HG03571 (cell line): ENCODE data around the gene SLC39A11.
"Not testable (repeated sequence)": the region's sequence is repeated elsewhere in the genome, so short reads cannot be mapped to it uniquely, and the experiment has no call there.

ENCODE experiments used
- ATAC-seq: cut with Tn5 transposase; IDR thresholded peaks from one replicate; pipeline ENCODE4 v1.9.1; 2021; ENCODE audit not compliant: unreplicated experiment

Gene SLC39A11

DNA sequence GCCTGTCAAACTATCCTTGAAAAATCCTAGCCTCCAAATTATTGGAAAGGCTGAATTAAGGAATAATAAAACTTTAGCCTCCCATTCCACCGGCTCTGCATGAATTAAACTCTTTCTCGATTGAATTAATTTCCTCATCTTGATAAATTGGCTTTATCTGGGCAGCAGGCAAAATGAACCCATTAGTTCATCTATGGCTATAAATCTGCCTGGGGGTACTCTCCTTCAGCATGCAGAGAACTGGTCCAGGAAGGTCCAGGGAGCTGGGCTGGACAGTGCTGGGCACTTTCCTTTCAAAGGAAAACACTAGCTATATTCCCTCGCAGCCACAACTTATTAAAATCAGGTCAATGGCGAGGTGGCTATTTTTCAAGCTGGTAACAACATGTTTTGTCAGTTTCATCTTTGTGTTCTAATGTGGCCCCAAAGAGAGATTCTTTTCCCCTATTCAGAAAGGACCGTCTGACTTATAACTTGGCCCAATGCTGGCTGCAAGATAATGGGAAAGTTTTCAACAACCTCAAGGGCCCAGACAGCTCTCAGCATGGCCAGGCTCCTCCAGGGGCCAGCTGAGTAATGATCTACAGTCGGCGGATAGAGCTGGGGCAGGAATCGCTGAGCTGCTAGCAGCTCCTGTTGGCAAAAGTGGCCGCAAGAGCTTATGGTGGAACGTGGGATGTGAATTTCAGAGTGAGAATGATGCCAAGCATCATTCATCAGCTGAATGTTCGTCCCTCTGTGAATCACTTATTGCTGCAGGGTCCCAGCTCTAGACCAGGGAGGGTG, 326.9 kb downstream of the SLC39A11 start:
- no peak for ATAC-seq

DNA sequence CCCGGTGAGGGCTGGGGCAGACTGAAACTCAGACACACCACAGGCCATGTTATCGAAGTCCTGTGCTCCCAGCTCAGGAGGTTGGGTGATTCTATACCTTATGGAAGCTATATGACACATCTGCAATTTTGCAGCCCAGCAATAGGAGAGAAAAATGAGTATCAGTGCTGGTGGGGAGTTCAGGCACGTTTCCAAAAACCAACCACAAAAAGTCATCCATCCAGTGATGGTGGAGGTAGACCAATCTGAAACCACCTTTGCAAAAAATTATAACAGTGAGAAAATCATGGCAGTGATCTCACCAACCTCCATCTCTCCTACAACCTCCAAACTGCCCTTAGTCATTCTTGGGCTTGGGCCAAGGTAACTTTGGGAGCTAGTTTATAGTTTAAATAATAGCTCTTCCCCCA, 327.9 kb downstream of the SLC39A11 start:
- ATAC-seq, result no peak

DNA sequence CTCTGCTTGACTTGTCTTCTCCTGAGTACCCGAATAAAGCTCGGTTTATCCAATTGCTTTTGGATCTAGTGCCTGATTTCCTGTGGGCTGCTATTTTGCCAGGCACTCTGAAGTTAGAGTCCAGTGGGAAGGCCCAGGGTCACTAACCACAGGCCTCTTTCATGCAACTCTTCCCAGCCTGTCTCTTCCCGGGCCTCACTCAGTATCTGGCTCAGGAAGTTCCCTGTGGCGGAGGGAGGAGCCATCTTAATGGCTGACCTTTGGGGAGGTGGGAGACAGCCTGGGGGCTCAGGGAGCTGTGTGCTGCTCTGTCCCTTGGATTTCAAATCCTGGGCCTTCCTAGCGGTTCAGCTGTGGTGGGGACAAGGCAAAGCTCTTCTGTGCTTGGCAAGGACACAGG, 328.5 kb downstream of the SLC39A11 start:
- ATAC-seq, result no peak

DNA sequence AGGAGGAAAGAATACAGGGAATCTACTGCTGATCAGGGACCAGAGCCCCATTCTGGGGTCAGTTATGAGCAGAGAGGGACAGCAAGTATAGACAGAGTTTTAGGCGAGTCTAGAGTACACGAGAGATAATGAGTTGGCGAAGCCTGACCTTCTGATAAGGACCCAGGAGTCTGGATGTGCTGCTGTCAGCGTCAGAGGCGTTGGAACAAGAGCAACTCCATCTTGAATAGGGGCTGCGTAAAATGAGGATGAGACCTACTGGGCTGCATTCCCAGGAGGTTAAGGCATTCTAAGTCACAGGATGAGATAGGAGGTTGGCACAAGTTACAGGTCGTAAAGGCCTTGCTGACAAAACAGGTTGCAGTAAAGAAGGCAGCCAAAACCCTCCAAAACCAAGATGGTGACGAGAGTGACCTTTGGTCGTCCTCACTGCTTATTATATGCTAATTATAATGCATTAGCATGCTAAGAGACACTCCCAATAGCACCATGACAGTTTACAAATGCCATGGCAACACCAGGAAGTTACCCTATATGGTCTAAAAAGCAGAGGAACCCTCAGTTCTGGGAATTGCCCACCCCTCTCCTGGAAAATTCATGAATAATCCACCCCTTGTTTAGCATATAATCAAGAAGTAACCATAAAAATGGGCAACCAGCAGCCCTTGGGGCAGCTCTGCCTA, 330.5 kb downstream of the SLC39A11 start:
- not testable (repeated sequence) for ATAC-seq

DNA sequence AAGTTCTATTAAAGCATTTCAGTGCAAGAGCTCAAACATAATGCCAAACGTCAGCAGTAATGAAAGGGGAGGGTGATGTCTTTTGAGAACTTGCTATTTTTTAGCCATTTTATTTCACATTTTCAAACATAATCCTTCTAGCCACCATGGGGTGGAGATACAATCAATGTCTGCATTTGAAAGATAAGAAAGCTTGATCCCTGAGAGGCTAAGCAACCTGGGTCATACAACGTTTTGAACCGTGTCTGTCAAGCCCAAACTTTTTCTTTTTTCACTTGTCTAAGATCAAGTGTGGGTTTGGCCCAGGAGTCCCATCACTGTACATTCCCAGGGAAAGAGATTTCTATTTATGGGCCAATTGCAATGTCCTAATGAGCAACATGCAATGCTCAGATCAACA, 331.1 kb downstream of the SLC39A11 start:
- no peak for ATAC-seq

DNA sequence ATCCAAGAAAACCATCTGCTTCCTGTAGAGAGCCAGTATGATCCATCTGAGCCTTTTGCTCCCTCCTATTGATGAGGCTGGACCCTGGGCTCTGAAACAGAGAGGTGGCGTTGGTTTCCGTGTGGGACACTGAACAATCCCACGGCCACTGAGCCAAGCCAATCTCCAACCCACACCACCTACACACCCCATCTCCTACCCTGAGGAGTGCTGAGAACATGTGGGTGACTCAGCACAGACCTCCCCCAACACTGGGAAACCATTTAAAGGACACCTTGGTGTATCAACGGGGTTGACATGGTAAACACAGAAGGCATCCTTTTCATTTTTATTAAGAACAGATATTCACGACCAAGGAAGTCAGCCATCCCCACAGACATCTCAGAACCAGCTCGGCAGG, 332.1 kb downstream of the SLC39A11 start:
- ATAC-seq, result no peak

DNA sequence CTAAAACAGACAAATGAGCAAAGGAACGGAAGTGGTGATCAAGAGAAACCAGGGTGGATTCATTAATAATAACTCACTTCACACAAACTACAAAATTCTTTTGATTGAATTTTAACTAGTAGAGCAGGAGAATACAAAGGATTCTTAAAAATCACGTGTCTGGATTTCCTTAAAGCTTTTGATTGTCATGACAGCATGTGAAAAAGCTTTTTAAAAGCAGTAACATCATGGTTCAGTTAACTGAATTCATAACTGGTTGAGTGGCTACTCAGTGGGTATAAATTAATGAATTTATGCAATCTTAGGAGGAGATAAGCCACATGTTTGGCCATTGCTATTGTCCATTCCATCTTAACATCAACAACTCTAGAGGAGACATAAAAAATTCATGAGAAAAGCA, 333.2 kb downstream of the SLC39A11 start:
- no peak for ATAC-seq

DNA sequence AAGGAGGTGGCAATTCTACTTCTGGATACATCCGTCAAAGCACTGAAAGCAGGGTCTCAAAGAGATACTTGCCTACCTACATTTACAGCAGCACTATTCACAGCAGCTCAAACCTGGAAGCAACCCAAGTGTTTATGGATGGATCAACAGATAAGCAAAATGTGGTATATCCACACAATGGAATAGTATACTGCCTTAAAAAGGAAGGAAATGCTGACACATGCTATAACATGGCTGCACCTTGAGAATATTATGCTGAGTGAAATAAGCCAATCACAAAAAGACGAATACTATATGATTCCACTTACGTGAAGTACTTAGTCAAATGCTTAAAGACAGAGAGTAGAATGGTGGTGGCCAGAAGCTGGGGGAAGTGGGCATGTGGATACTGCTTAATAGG, 336.2 kb downstream of the SLC39A11 start:
- no peak for ATAC-seq

DNA sequence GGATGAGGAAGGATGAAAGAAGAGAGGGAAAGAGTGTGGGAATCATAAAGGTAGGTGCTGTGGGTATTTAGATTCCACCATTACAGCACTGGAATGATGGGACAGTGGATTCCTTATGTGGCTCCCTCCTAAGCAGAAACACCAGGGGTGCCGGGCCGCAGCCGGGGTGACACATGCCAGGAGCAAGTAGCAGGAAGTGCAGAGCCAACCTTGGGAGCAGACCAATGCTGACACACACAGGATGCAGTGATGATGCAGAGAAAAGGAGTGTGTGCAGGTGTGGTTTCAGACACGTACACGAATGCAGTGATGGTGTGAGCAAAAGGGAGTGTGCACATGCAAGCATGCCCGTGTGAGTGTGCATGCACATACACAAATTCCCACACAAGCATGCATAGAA, 338.0 kb downstream of the SLC39A11 start:
- ATAC-seq, result no peak

DNA sequence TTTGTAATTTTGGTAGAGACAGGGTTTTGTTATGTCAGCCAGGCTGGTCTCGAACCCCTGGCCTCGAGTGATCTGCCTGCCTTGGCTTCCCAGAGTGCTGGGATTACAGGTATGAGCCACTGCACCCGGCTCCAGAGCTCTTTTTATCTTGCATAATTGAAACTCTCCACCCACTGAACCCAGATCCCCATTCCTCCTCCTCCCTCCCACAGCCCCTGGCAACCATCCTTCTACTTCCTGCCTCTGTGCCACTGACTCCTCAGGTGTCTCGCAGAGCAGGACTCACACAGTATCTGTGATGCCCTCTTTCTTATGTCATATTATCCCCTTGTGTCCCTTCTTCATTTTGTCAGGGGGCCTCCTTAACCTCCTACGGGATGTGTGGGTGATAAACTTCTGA, 340.7 kb downstream of the SLC39A11 start:
- no peak for ATAC-seq

DNA sequence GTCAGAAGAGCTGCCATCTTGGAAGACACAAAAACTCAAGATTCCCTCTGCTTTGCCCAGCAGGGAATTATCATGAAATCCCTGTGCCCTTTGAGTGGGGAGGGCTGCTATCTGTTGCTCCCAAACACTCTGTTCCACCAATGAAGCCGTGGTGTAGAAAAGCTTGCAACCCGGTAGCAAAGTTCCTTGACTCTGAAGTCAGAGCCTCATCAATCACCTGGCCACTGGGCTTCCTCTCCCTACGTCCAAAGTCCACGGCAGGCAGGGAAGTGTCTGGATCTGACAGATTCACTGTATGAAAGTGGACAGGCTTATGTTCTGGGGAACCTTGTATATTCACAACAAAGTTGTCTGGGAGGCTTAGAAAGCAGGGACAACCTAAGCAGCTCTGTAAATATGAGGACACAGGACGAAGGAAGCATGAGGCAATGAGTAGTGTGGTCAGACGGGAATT, 343.3 kb downstream of the SLC39A11 start:
- no peak for ATAC-seq

DNA sequence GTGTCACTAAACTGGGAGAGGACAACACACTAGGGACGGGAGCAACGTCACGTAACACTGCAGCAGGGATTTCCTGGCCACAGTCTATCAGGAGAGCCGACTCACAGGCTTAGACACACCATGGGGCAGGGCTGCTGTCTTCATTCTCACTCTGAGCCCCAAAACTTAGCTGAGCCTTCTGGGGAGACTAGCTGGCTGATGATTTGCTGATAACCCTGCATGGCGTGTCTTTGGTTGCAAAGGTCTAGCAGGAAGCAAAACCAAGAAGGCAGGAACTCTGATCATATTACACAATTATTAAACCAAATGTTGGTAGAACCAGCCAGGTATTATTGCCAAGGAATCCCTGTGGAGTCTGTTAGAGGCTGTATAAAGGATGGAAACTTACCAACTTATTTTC, 345.0 kb downstream of the SLC39A11 start:
- ATAC-seq, result no peak

DNA sequence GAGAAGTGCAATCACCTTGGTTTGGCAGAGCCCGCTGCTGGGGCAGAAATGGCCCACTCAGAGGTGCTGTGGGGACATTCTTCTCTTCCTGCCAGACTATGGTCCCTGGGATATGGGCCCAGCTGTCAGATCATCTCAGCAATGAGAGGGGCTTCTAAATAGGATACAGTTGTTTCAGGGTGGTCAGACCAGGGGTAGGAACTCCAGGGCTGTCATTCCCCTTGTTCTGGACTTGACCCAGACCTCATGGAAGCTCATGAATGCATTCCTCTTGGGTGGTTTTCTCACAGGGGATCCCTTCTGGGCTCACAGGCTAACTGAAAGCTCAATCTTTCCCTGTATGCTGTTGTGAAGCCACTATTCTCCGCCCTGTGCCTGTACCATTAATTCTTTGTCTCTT, 347.2 kb downstream of the SLC39A11 start:
- ATAC-seq, result no peak

DNA sequence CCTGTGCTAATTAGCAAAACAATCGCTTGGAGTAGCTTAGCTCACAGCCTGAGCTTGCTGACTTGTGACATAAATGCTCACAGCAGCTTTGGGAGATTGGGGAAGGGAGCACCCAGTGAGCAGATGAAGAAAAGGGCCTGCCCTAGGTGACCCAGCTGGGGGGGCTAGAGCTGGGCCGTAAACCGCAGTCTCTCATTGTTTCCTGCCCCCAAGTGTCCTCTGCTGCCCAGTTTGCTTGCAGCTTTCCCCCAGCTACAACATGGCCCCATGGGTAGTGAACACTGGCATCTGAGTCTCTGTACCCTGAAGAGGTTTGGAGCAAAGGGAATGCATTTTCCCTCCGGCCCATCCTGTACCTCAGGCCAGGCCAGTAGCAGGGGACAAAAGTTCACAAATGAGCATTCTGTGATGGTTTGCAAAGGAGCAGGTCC, 349.4 kb downstream of the SLC39A11 start:
- no peak for ATAC-seq

DNA sequence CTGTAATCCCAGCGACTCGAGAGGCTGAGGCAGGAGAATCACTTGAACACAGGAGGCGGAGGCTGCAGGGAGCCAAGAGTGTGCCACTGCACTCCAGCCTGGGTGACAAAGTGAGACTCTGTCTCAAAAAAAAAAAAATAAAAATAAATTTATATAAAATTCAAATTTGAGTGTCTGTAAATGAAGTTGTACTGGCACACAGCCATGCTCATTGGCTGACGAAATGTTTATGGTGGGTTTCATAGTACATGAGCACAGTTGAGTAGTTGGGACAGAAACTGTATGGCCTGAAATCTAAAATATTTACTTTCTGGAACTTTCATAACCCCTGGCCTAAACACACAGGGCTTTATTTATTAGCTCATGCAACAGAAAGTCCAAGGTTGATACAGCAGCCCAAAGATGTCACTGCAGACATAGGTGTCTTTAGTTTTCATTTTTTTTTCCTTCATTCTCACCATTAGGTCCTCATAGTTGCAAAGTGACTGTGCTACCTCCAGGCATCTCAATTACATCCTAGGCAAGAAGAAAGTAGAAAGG, 355.3 kb downstream of the SLC39A11 start:
- ATAC-seq, result no peak

DNA sequence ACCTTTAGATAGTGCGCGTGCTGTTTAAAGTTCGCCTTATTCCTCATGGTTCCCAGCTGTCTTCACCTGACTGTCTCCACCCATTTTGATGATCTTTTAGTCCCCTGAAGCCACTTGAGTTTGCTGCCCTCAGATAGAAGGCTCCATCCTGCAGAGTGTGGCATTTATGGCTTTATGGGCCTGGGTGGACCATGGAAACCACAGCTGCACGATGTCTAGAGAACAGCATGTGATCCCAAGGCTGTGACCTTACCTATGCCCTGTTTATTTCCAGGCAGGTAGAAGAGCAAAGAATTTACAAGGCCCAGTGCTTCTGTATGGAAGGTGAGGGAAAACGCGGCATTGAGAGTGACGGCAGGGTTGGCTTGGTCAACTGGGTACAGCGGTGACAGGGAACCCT, 356.9 kb downstream of the SLC39A11 start:
- no peak for ATAC-seq

DNA sequence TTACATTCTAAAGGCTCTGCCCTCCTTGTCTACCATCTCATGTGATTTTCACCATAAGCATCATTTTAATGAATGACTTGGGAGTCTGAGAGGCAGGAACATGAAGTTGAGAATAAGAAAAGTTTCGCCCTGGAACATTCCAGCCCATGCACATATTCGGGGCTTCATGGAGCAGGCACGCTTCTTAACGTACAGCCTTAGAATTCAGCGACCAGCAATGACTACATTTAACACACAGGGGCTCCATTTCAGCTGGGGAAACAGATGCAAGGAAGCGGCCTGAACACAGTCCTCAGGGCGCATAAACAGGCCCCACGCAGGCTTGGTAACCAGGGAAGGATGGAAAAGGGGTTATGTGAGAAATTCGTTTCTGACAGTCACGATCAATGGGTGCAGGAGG, 357.4 kb downstream of the SLC39A11 start:
- ATAC-seq, result no peak

DNA sequence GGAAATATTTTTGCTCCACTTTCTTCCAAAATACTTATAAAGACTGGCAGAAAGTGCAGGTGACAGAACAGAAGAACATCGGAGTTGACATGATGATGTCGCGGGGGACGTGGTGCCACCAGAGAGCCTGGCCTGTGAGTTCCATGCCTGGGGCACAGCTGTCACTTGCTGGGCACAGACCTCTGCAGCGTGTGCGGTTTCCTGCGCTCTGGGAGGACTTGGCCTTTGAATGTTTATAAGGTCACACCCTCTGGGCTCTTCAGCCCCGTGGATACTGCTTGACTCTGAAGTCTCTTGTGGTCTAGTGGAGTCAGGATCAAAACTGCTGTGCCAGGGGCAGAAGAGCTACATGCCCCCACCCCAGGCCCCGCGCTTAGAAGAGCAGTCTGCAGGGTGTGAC, 357.9 kb downstream of the SLC39A11 start:
- no peak for ATAC-seq

DNA sequence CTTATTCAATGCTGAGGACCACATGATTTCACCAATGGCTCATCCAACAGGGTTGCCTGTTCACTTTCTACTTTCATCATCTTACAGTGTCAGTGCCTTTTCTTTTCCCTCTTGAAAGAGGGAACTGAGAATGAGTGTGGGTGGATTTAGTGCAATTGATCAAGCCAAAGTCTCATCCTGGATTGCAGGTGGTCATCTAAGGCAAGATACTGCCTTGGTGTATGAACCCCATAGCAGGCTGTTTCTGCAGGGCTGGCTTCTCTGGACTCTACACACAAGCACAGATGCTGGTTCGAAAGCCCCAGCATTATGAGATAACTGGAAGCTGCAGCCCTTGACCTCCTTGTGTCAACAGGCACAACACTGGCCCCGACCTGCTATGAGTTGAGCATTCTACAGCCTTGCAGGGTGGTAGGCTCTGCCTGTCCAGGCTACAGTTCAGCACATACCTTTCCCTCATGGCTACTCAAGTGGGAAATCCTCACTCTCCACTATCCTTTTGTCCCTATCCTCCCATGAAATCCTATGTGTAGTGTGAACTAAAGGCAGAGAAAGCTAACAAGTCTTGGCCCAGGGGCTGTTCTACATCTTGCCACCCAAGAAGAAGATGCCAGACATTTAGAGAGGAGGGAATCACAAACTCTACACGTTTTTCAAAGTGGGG, 358.7 kb downstream of the SLC39A11 start:
- ATAC-seq, result no peak

DNA sequence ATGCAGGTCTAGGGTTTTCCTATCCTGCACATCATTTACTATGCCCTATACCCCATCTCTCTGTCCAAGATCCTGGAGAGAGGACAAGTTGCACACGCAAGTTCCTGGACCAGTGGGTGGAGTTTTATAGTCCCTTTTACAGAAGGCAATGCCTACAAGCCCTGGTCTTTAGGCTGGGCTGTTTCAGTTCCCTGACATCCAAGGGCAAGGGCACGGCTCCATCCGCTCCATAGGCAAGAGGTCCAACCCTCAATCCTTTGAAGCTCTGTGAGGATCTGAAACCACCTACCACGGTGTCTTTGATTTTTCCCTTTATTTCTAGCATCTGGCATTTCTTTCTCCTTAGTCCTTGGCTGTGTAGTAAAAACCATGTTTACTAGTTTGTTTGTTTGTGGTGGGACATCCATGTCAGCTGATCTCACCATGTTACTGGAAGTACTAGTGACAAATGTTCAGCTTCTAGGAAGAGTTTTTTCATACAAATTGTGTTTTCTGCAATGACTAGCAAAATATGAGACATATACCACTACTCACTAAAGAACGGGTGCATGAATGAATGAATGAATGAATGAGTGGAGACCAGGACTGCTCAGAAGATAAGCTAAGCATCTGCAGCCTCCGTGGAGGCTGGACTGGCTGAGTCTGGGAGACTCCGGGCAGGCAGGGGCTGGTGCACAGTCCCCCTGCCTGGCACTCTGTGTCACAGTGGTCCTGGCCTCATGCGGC, 359.4 kb downstream of the SLC39A11 start:
- ATAC-seq, result no peak

DNA sequence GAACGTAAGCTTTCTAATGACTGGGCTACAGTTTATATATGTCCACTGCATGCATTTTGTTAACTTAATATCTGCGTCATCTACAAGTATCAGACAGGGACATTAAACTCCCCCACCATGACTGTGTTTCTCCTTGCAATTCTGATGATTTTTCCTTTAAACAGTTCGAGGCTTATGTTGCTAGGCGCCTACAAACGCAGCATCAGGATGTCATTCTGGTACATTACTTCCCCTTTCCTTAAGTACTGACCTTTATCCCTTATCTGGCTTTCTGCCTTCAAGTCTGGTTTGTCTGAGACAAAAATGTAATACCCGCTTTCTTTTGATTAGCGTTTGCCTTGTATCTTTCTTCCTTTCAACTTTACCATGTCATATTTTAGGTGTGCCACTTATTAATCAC, 362.4 kb downstream of the SLC39A11 start:
- ATAC-seq, result no peak
